WERI-Rb-1 (cell line): ENCODE data around the gene HIVEP2.
A peak's percentile ranks its signal among the peaks of the same experiment; 100 is the strongest.

Experiments
- DNase-seq: peaks from one replicate; pipeline ENCODE4 v3.0.0-alpha.2; 2020
- H3K27ac ChIP-seq: fragments of 250-450 bp; sonication (Bioruptor Pico); 2 replicates; pipeline ENCODE4 v1.5.1; 2020; ENCODE audit warnings: mild to moderate bottlenecking, moderate library complexity
- H3K27me3 ChIP-seq: fragments of 250-450 bp; sonication (Bioruptor Pico); 2 replicates; pipeline ENCODE4 v1.5.1; 2021; ENCODE audit warnings: mild to moderate bottlenecking, low read depth, moderate library complexity; ENCODE audit not compliant: insufficient read depth, severe bottlenecking
- H3K36me3 ChIP-seq: fragments of 250-450 bp; sonication (Bioruptor Pico); 2 replicates; pipeline ENCODE4 v1.5.1; 2020; ENCODE audit warnings: mild to moderate bottlenecking, moderate library complexity
- H3K4me3 ChIP-seq: 2 replicates; pipeline ENCODE4 v1.5.1; 2011; ENCODE audit warnings: low read depth, mild to moderate bottlenecking, control low read depth, low read length
- H3K9me3 ChIP-seq: fragments of 250-450 bp; sonication (Bioruptor Pico); 2 replicates; pipeline ENCODE4 v1.5.1; 2021; ENCODE audit warnings: mild to moderate bottlenecking, moderate library complexity; ENCODE audit not compliant: severe bottlenecking
- TF ChIP-seq, protein P1 (sequence below): IDR thresholded peaks from 2 replicates; pipeline ENCODE4 v1.5.1; 2011; ENCODE audit warnings: low read depth, mild to moderate bottlenecking, control low read depth, inconsistent platforms, low read length

The HIVEP2 gene

DNA sequence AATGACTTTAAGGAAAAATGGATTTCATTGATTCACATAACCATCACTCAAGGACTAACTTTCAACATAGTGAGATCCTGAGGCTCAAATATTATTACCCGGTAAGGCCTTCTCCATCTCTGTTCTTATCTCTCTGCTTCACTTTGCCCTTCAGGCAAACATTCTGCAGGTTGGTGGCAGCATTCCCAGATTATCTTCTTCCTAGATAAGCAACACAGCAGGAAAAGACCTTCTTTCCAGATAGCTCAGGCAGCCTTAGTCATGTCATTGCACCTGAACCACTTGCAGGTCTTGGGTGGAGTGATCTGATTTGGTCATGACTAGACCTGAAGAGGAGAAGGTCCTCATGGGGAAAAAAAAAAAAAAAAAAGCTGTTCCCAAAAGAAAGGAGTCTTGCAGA is 5.3 kb upstream of the HIVEP2 start:
- Histone ChIP-seq H3K36me3 (no peaks in the 10 kb centered on the region), H3K27ac (no peak overlapping the region), H3K27me3 (peaks cover 10% of the 10 kb centered on the region), H3K9me3 (no peaks in the 10 kb centered on the region), H3K4me3 (no peak overlapping the region)
- TF ChIP-seq, protein P1, sequence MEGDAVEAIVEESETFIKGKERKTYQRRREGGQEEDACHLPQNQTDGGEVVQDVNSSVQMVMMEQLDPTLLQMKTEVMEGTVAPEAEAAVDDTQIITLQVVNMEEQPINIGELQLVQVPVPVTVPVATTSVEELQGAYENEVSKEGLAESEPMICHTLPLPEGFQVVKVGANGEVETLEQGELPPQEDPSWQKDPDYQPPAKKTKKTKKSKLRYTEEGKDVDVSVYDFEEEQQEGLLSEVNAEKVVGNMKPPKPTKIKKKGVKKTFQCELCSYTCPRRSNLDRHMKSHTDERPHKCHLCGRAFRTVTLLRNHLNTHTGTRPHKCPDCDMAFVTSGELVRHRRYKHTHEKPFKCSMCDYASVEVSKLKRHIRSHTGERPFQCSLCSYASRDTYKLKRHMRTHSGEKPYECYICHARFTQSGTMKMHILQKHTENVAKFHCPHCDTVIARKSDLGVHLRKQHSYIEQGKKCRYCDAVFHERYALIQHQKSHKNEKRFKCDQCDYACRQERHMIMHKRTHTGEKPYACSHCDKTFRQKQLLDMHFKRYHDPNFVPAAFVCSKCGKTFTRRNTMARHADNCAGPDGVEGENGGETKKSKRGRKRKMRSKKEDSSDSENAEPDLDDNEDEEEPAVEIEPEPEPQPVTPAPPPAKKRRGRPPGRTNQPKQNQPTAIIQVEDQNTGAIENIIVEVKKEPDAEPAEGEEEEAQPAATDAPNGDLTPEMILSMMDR, result no peak
- DNase-seq, result no peak

DNA sequence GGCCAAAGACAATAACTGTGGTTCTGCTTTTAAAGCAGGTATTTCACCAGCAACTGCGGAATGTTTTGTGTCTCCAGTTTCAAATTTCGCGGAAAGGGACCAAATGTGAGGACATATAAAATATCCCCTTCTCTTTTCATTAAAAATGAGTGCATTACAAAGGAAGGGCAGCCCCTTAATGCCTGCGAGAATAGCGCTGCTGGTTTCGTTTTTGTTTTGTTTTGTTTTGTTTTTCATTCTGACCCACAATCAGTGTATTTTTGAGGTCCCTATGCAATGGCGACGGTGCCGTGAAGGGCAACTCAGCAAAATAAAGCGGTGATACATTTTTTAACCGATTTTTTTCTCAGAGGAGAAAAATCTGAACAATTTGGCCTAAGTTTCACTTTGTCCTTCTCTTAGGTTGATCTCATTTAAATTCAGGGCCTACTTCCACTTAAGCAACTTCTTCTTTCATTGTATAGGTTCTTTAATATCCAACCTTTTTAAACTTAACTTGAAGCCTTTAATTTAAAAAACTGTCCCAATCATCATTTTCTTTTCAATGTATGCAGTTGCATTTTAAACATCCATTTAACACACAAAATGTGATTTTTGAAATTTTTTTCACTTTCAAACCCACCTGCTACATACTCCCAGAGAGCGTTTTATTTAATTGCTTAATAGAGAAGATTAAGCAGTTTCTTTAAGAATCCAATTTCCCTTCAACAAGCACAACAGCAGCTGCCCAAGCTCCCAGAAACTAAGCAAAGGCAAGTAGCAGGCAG is 2.9 kb upstream of the HIVEP2 start:
- no peaks in the 10 kb centered on the region for H3K36me3 ChIP-seq
- DNase-seq, result no peak
- peaks cover 15% of the 10 kb centered on the region for H3K27me3 ChIP-seq
- H3K4me3 ChIP-seq, result peak overlapping the region; percentile 63
- no peaks in the 10 kb centered on the region for H3K9me3 ChIP-seq
- TF ChIP-seq, protein P1, result no peak
- no peak overlapping the region for H3K27ac ChIP-seq

DNA sequence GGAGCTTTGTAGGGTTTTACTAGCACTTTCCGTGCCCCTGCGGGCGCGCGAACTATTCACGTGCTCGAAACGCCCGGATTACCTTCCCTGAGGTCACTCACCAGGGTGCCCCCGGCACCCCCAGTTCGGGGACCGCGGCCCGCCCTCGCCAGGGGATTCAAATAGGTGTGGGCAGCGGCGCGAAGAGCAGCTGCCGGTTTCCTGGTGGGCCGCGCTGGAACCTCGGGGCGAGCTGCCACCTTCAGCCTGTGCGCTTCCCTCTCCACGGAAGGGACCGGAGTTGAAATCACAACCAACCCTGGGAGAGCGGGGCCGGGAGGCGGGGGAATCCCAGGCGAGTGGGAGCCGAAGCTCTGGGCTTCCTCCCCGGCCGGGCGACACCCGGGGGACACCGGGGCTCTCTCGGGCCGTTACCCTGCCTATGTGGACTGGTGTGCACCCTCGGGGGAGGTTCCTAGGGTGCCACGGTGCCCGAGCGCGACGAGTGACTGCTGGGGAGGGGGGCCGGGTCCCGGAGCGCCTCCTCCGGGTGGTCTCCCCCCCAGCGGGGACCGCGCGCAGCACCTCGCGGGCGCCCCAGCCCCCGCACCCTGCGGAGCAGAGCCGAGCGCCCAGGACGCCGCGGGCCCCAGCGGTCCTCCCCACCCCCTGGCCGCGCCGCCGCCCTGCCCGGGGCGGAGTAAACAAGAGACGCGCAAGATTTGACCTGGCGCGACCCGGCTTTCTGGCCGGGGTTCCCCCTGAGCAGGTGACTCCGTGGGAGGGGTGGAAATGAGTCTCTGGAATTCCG is 2.1 kb upstream of the HIVEP2 start:
- peak; percentile 61 for DNase-seq
- Histone ChIP-seq H3K27me3 (peaks cover 15% of the 10 kb centered on the region), H3K36me3 (no peaks in the 10 kb centered on the region), H3K9me3 (no peaks in the 10 kb centered on the region), H3K4me3 (peak overlapping the region; percentile 63), H3K27ac (no peak overlapping the region)
- TF ChIP-seq, protein P1, result no peak

DNA sequence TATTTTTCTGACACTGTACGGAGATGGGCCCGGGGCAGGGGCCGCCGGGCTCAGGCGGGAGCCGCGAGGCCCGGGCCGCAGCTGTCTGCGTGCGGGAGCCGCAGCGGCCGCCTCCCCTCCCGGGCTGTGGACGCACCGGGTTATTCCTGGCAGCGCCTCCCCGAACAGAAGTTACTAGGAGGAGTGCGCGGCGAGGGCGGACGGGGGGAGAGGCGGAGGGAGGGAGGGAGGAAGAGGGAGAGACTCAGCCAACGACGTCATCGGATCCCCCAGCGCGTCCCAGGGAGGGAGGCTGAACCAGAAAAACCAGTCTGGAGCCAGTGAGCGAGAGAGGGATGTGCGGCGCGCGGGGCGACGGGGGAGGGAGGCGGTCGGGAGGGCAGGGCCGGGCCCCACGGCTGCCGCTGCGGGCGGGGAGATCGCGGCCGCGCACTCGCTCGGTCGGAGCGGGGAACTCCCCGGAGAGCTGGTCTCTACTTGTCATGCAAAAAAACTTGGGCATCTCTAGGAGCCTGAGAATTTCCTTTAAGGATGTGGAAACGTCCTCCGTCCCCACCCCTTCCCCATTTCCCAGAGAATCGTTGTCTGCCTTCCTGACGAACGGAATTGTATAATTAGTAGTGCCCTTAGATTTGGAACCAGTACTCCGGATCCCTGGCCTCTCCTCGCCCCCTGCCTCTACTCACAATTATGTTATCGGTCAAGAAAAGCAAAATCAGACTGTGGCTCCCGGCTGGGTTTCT is 1.4 kb upstream of the HIVEP2 start:
- Histone ChIP-seq H3K36me3 (no peaks in the 10 kb centered on the region), H3K9me3 (no peaks in the 10 kb centered on the region), H3K4me3 (peak overlapping the region; percentile 63), H3K27ac (no peak overlapping the region), H3K27me3 (peaks cover 15% of the 10 kb centered on the region)
- TF ChIP-seq, protein P1, result no peak
- peak; percentile 89 for DNase-seq

DNA sequence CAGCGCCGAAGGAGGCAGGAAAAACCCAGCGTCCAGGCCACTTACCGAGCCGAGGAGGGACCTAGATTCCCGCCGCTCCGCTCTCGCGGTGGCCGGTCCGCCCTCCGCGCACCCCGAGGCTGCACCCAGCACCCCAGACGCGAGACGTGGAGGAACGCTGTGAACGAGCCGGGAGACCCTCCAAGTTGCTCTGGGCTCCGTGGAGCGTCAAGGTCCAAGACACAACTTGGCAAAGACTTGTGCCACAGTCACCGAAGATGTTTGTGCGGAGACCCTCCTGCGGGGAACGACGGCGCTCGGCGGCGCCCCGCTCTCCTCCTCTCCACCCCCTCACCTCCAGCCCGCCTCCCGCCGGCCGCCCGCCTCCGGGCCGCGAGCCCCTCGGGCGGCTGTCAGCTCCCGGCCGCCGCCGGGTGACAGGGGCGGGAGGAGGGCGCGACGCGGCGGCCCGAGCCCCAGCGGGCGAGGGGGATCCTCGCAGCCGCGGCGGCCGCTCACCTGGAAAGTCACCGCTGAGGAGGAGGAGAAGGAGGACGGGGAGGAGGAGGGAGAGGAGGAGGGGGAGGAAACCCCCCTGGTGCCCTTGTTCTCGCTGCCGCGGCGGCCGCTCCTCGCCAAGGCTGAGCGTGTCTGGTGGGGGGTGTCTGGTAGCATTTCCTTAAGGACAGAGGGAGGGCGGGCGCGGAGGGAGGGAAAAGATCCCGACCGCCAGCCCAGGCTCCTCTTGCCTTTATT is 637 bp upstream of the HIVEP2 start:
- Histone ChIP-seq H3K36me3 (no peaks in the 10 kb centered on the region), H3K27ac (no peak overlapping the region), H3K4me3 (peak overlapping the region; percentile 63), H3K9me3 (no peaks in the 10 kb centered on the region), H3K27me3 (peaks cover 15% of the 10 kb centered on the region)
- peak; percentile 48 for DNase-seq
- TF ChIP-seq, protein P1, result no peak
